RWPE2 (cell line): ENCODE data around the gene PGA5.
"Not testable (repeated sequence)": the region's sequence is repeated elsewhere in the genome, so short reads cannot be mapped to it uniquely, and the experiment has no call there.

Source experiments
- ATAC-seq: fragments of 200-7000 bp; cut with Tn5 transposase; 3 replicates; pipeline ENCODE4 v1.9.1; 2021; ENCODE audit warnings: low read depth
- DNase-seq: peaks from one replicate; pipeline ENCODE4 v3.0.0-alpha.2; 2020; ENCODE audit warnings: low spot score
- H3K27ac ChIP-seq: fragments of 450-650 bp; 2 replicates; pipeline ENCODE4 v1.5.1; 2017; ENCODE audit warnings: mild to moderate bottlenecking; ENCODE audit not compliant: poor library complexity, severe bottlenecking
- H3K27me3 ChIP-seq: fragments of 250-450 bp; sonication (Bioruptor Pico); 2 replicates; pipeline ENCODE4 v1.5.1; 2021; ENCODE audit warnings: mild to moderate bottlenecking, moderate library complexity; ENCODE audit not compliant: insufficient read depth, poor library complexity, severe bottlenecking
- H3K36me3 ChIP-seq: fragments of 250-450 bp; sonication (Bioruptor Pico); 2 replicates; pipeline ENCODE4 v1.5.1; 2020; ENCODE audit warnings: low read depth, mild to moderate bottlenecking, moderate library complexity
- H3K4me1 ChIP-seq: fragments of 250-450 bp; sonication (Bioruptor Pico); 2 replicates; pipeline ENCODE4 v1.5.1; 2021; ENCODE audit warnings: mild to moderate bottlenecking, moderate library complexity; ENCODE audit not compliant: insufficient read depth, poor library complexity, severe bottlenecking
- H3K4me3 ChIP-seq: fragments of 250-450 bp; sonication (Bioruptor Pico); 2 replicates; pipeline ENCODE4 v1.5.1; 2021; ENCODE audit warnings: mild to moderate bottlenecking, moderate library complexity; ENCODE audit not compliant: severe bottlenecking
- H3K9me3 ChIP-seq: fragments of 250-450 bp; sonication (Bioruptor Pico); 2 replicates; pipeline ENCODE4 v1.5.1; 2021; ENCODE audit warnings: mild to moderate bottlenecking, moderate library complexity; ENCODE audit not compliant: severe bottlenecking

PGA5 gene

GRCh38 chr11:61232548-61233145, 8.3 kb upstream of the PGA5 start:
- H3K4me3 ChIP-seq, H3K36me3 ChIP-seq, ATAC-seq, H3K9me3 ChIP-seq, H3K4me1 ChIP-seq, DNase-seq, H3K27ac ChIP-seq, H3K27me3 ChIP-seq: not testable (repeated sequence)

DNA sequence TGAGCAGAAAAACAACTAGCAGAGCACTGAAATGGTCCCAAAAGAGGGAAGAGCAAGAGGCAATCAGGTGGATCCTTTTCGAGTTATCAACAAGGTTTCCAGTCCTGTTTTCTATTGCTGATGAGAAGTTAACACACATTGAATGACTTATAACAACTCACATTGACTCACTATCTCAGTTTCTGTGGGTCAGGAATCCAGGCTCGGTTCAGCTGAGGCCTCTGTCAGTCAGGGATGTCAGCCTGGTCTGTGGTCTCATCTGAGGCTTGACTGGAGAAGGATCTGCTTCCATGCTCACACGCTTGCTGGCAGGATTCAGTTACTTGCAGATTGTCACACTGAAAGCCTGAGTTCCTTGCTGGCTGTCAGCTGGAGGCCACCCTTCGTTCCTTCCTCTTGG, 3.8 kb upstream of the PGA5 start:
- not testable (repeated sequence) for H3K4me3 ChIP-seq, ATAC-seq, H3K4me1 ChIP-seq, H3K27ac ChIP-seq, H3K36me3 ChIP-seq, DNase-seq, H3K27me3 ChIP-seq, H3K9me3 ChIP-seq

GRCh38 chr11:61240288-61240687, 687 bp upstream of the PGA5 start:
- not testable (repeated sequence) for H3K36me3 ChIP-seq, H3K27ac ChIP-seq, H3K9me3 ChIP-seq, H3K4me1 ChIP-seq, DNase-seq, H3K27me3 ChIP-seq, H3K4me3 ChIP-seq, ATAC-seq

DNA sequence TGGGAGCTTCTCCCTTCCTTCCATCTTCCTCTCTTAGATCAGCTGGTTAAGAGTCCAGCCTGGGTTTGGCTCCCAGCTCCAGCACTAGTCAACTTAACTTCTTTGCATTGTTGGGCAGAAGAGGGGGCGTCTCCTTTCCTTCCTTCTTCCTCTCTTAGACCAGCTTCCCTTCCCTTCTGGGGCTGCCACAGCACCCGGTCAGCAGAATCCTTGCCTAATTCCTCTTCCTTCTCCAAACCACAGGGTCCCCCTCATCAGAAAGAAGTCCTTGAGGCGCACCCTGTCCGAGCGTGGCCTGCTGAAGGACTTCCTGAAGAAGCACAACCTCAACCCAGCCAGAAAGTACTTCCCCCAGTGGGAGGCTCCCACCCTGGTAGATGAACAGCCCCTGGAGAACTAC, 551 bp downstream of the PGA5 start:
- ATAC-seq, H3K4me1 ChIP-seq, H3K9me3 ChIP-seq, H3K36me3 ChIP-seq, DNase-seq, H3K27me3 ChIP-seq, H3K4me3 ChIP-seq, H3K27ac ChIP-seq: not testable (repeated sequence)

- not testable (repeated sequence) for H3K36me3 ChIP-seq, H3K27ac ChIP-seq, DNase-seq, ATAC-seq, H3K27me3 ChIP-seq, H3K9me3 ChIP-seq, H3K4me1 ChIP-seq, H3K4me3 ChIP-seq
Observed at GRCh38 chr11:61245284-61245964, 4.4 kb downstream of the PGA5 start.

DNA sequence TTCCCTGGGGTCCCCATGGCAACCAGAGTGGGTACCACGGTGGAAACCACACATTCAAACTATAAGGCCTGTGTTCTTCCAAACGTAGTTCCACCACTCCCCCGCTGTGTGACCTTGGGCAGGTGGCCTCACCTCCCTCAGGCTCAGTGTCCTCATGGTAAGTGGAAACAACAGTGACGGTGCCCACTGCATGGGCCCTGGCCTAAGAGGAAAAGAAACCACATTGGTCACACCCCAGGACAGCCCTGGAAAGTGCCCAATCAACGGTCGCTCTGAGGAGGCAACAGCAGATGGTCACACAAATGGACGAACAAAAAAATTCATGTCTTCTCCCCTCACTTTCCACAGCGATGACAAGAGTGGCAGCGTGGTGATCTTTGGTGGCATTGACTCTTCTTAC, 7.1 kb downstream of the PGA5 start:
- not testable (repeated sequence) for H3K27me3 ChIP-seq, H3K4me3 ChIP-seq, H3K36me3 ChIP-seq, H3K4me1 ChIP-seq, H3K27ac ChIP-seq, H3K9me3 ChIP-seq, ATAC-seq, DNase-seq

DNA sequence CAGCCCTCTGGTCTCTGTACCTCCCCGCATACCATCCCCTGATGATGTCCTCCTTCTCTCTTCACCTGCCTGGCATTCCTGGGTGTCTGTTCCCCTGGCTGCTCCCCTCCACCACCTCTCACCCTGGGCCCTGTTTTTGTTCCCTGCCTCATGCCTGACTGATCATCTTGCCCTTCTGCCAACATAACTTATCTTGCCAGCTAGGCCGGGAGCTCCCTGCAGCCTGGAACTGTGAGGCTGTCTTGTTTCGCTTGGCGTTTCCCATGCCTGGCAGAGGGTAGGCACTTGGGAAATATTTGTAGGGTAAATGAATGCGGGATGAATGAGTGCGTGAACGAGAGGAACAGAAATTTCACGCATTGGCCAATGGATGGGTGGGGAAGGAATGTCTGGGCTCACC, 8.2 kb downstream of the PGA5 start:
- not testable (repeated sequence) for H3K4me3 ChIP-seq, H3K4me1 ChIP-seq, DNase-seq

GRCh38 chr11:61250796-61251765, 10.1 kb downstream of the PGA5 start:
- not testable (repeated sequence) for H3K9me3 ChIP-seq, ATAC-seq, H3K4me1 ChIP-seq

More for the DNA sequence above, 8.2 kb downstream of the PGA5 start:
- not testable (repeated sequence) for H3K36me3 ChIP-seq, H3K9me3 ChIP-seq, H3K27ac ChIP-seq, H3K27me3 ChIP-seq, ATAC-seq

DNA sequence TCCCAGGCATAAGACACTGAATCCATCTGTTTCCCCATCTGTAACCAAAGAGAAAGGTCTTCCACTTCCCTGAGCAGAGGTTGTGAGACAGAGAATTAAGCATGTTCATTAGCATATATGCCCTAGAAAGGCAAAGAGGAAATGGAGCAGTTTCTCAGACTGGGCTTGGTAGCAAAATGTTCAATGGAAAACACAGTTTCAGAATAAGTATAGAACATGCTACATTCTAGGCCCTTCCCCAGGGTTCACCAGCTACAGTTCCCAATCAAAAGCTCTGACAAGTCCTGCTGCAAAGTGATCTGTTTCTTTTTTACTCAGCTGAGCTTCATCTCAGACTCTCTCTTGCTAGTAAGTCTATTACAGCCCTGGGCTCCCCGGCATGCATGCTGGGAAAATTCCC, 11.4 kb downstream of the PGA5 start:
- not testable (repeated sequence) for H3K4me3 ChIP-seq

More at GRCh38 chr11:61250796-61251765, 10.1 kb downstream of the PGA5 start:
- H3K36me3 ChIP-seq, H3K4me3 ChIP-seq, DNase-seq, H3K27me3 ChIP-seq, H3K27ac ChIP-seq: not testable (repeated sequence)

More for the DNA sequence above, 11.4 kb downstream of the PGA5 start:
- H3K36me3 ChIP-seq, H3K9me3 ChIP-seq, H3K27ac ChIP-seq, H3K4me1 ChIP-seq, DNase-seq, ATAC-seq, H3K27me3 ChIP-seq: not testable (repeated sequence)
